ENCODE data around the gene CSN3. TPM values are rescaled to one million over a fixed set of nuclear protein-coding genes. Genes with fewer than 3 reads are reported as not detected.

CSN3 gene
- total RNA-seq, 2 experiments from 2014 or later: not detected

Other genes with a start within 250 kb of the CSN3 start
- not detected for gene STATH, start 246.6 kb upstream of the CSN3 start, total RNA-seq
- gene HTN3, start 214.1 kb upstream of the CSN3 start, total RNA-seq: not detected
- not detected for gene HTN1, start 192.2 kb upstream of the CSN3 start, total RNA-seq
- gene PRR27, start 88.4 kb upstream of the CSN3 start, total RNA-seq: not detected
- gene ODAM, start 46.9 kb upstream of the CSN3 start, total RNA-seq: not detected
- not detected for gene FDCSP, start 16.5 kb upstream of the CSN3 start, total RNA-seq
- gene CABS1, start 92.4 kb downstream of the CSN3 start, total RNA-seq: not detected
- gene SMR3A, start 118.2 kb downstream of the CSN3 start, total RNA-seq: not detected
- not detected for gene SMR3B, start 140.5 kb downstream of the CSN3 start, total RNA-seq
- not detected for gene OPRPN, start 155.3 kb downstream of the CSN3 start, total RNA-seq
- gene MUC7, start 229.6 kb downstream of the CSN3 start, total RNA-seq: not detected

Measured in activated CD8-positive, alpha-beta memory T cell treated with anti-CD3 and anti-CD28 coated beads, Interleukin-2, amount 10 ng/mL, durations not matched to agents 7 days and 5 days (primary cell).